IMR-90 (cell line): Measurements from ENCODE around the gene SNX25. TPM values are rescaled to one million over a fixed set of nuclear protein-coding genes. Genes with fewer than 3 reads are reported as not detected.

ENCODE experiments used
- ATAC-seq: fragments of 200-7000 bp; cut with Tn5 transposase; 2 replicates; pipeline ENCODE4 v1.9.1; 2020; ENCODE audit warnings: low read depth, mild to moderate bottlenecking, moderate library complexity
- BruUV-seq: library from RNA; stranded (reverse); fragments of 400-500 nt; replicated peaks from 2 replicates; lab custom pipeline; 2021; lab: Mats Ljungman, UMichigan
- CTCF ChIA-PET: fragments of 300-600 bp; formaldehyde crosslinking; extraction: SDS; loops from one replicate; lab custom pipeline; 2021; ENCODE audit warnings: antibody characterized with exemption; lab: Yijun Ruan, JAX
- POLR2A ChIA-PET: fragments of 300-600 bp; sonication (Branson Sonifier 250); formaldehyde crosslinking; loops from one replicate; lab custom pipeline; 2022; ENCODE audit warnings: antibody characterized with exemption; ENCODE audit not compliant: unreplicated experiment; lab: Charles Lee
- DNase-seq: peaks from one replicate; pipeline ENCODE4 v3.0.0; 2013
- H2AFZ ChIP-seq: replicated peaks from 2 replicates; pipeline ENCODE3; 2013; ENCODE audit warnings: low read length, mild to moderate bottlenecking; ENCODE audit not compliant: poor library complexity
- H2AK5ac ChIP-seq: 2 replicates; pipeline ENCODE4 v1.6.1; 2013; ENCODE audit warnings: low read depth, low read length, inconsistent platforms
- H2AK9ac ChIP-seq: replicated peaks from 2 replicates; pipeline ENCODE3; 2013; ENCODE audit warnings: mild to moderate bottlenecking, low read depth, low read length, moderate library complexity; ENCODE audit not compliant: poor library complexity
- H2BK120ac ChIP-seq: 2 replicates; pipeline ENCODE4 v1.6.1; 2013; ENCODE audit warnings: low read depth, low read length, inconsistent platforms
- H2BK15ac ChIP-seq: 3 replicates; pipeline ENCODE4 v1.6.1; 2013; ENCODE audit warnings: low read depth, low read length, inconsistent platforms
- H2BK20ac ChIP-seq: 2 replicates; pipeline ENCODE4 v1.6.1; 2013; ENCODE audit warnings: low read depth, mild to moderate bottlenecking, inconsistent platforms, low read length, moderate library complexity
- H2BK5ac ChIP-seq: 2 replicates; pipeline ENCODE4 v1.6.1; 2013; ENCODE audit warnings: mild to moderate bottlenecking, low read depth, low read length, inconsistent platforms; ENCODE audit not compliant: poor library complexity, severe bottlenecking
- H3K14ac ChIP-seq: replicated peaks from 2 replicates; pipeline ENCODE4 v1.6.1; 2013; ENCODE audit warnings: low read depth, low read length, inconsistent platforms
- H3K18ac ChIP-seq: 2 replicates; pipeline ENCODE4 v1.6.1; 2013; ENCODE audit warnings: low read depth, low read length, control low read depth
- H3K23ac ChIP-seq: 2 replicates; pipeline ENCODE4 v1.6.1; 2013; ENCODE audit warnings: low read depth, low read length, inconsistent platforms
- H3K27ac ChIP-seq: 2 replicates; pipeline ENCODE4 v1.5.1; 2013; ENCODE audit warnings: mild to moderate bottlenecking, control low read depth, low read length; ENCODE audit not compliant: insufficient read depth
- H3K27me3 ChIP-seq: 2 replicates; pipeline ENCODE4 v1.6.1; 2013; ENCODE audit warnings: low read length; ENCODE audit not compliant: control insufficient read depth, insufficient read depth
- H3K36me3 ChIP-seq: 2 replicates; pipeline ENCODE4 v1.6.1; 2013; ENCODE audit warnings: low read length, mixed read lengths; ENCODE audit not compliant: control insufficient read depth, insufficient read depth
- H3K4ac ChIP-seq: 2 replicates; pipeline ENCODE4 v1.6.1; 2013; ENCODE audit warnings: low read depth, low read length, inconsistent platforms
- H3K4me1 ChIP-seq: 2 replicates; pipeline ENCODE4 v1.6.1; 2013; ENCODE audit warnings: low read length, mixed read lengths; ENCODE audit not compliant: control insufficient read depth, insufficient read depth
- H3K4me2 ChIP-seq: 2 replicates; pipeline ENCODE4 v1.6.1; 2013; ENCODE audit warnings: low read depth, mild to moderate bottlenecking, control low read depth, low read length, moderate library complexity
- H3K4me3 ChIP-seq: 2 replicates; pipeline ENCODE4 v1.5.1; 2013; ENCODE audit warnings: low read depth, mild to moderate bottlenecking, control low read depth, low read length, moderate library complexity; ENCODE audit not compliant: insufficient read depth
- H3K56ac ChIP-seq: 2 replicates; pipeline ENCODE4 v1.6.1; 2013; ENCODE audit warnings: low read length, inconsistent platforms; ENCODE audit not compliant: insufficient read depth; ENCODE audit errors: extremely low read depth
- H3K79me1 ChIP-seq, 2 experiments: 2 replicates each; pipeline ENCODE4 v1.6.1; 2013; ENCODE audit warnings: low read length in 2 of 2, inconsistent platforms in 1 of 2, low read depth in 1 of 2
- H3K9ac ChIP-seq: 2 replicates; pipeline ENCODE4 v1.6.1; 2013; ENCODE audit warnings: low read depth, low read length, control low read depth
- H3K9me1 ChIP-seq: 2 replicates; pipeline ENCODE4 v1.6.1; 2013; ENCODE audit warnings: low read length, inconsistent platforms; ENCODE audit not compliant: insufficient read depth
- H3K9me3 ChIP-seq: 2 replicates; pipeline ENCODE4 v1.6.1; 2013; ENCODE audit warnings: low read length; ENCODE audit not compliant: control insufficient read depth, insufficient read depth
- H4K20me1 ChIP-seq: 2 replicates; pipeline ENCODE4 v1.6.1; 2013; ENCODE audit warnings: low read length, inconsistent platforms; ENCODE audit not compliant: insufficient read depth
- H4K5ac ChIP-seq: 2 replicates; pipeline ENCODE4 v1.6.1; 2013; ENCODE audit warnings: mild to moderate bottlenecking, low read depth, low read length, control low read depth
- H4K8ac ChIP-seq, 2 experiments: 2 replicates each; pipeline ENCODE4 v1.6.1; 2013; ENCODE audit warnings: low read depth in 2 of 2, low read length in 2 of 2, control low read depth in 1 of 2, inconsistent platforms in 1 of 2
- H4K91ac ChIP-seq: 2 replicates; pipeline ENCODE4 v1.6.1; 2013; ENCODE audit warnings: low read depth, low read length, inconsistent platforms; ENCODE audit not compliant: insufficient read depth
- CEBPB ChIP-seq: IDR thresholded peaks from 2 replicates; pipeline ENCODE4 v1.6.1; 2012; ENCODE audit warnings: low read depth, low read length, improper control_type of control experiment
- MXI1 ChIP-seq: IDR thresholded peaks from 2 replicates; pipeline ENCODE4 v1.6.1; 2012; ENCODE audit warnings: low read depth, mild to moderate bottlenecking, low read length, moderate library complexity, borderline replicate concordance
- RFX5 ChIP-seq: IDR thresholded peaks from 2 replicates; pipeline ENCODE4 v1.8.0; 2012; ENCODE audit warnings: low read depth, mild to moderate bottlenecking, low read length, moderate library complexity
- WGBS, 2 experiments: methylation state at CpG; one replicate each; pipeline versions ENCODE4 v1.1.5 to v1.1.7; 2013; ENCODE audit warnings: missing lambda C conversion rate in 2 of 2; ENCODE audit not compliant: insufficient read length in 1 of 2; ENCODE audit errors: extremely low coverage in 2 of 2; 5-methylcytosine and 5-hydroxymethylcytosine counted together
- dilution Hi-C: fragments of 300-500 bp; cut with HindIII; formaldehyde crosslinking; loops from one replicate; pipeline ENCODE4 v1.14.3; 2018; ENCODE audit warnings: low sequenced_read_pairs; ENCODE audit not compliant: unreplicated experiment
- in situ Hi-C: fragments of 300-500 bp; cut with MboI; formaldehyde crosslinking; loops from 3 replicates; pipeline ENCODE4 v1.14.3; 2019; ENCODE audit warnings: low sequenced_read_pairs, inconsistent platforms, mixed read lengths
- intact Hi-C: fragments of 100-400 bp; cut with micrococcal nuclease; formaldehyde crosslinking; loops from 2 replicates; pipeline ENCODE4 v1.10.0; 2022
- polyA plus RNA-seq, 3 experiments: library from polyadenylated mRNA; depleted of rRNA; stranded (reverse); fragments of >200 nt; gene quantifications; 2 replicates each; pipeline ENCODE4 v1.2.3, GENCODE V29; 2012; ENCODE audit warnings: low replicate concordance in 1 of 3
- total RNA-seq: library from RNA; depleted of rRNA; stranded (reverse); fragments of >200 nt; gene quantifications from 2 replicates; pipeline ENCODE4 v1.2.3, GENCODE V29; 2012

SNX25 gene
- total and polyA plus RNA-seq, 2 of the 4 experiments (the other 2 are of a cell fraction), result 11.4 to 28.3 TPM

DNA sequence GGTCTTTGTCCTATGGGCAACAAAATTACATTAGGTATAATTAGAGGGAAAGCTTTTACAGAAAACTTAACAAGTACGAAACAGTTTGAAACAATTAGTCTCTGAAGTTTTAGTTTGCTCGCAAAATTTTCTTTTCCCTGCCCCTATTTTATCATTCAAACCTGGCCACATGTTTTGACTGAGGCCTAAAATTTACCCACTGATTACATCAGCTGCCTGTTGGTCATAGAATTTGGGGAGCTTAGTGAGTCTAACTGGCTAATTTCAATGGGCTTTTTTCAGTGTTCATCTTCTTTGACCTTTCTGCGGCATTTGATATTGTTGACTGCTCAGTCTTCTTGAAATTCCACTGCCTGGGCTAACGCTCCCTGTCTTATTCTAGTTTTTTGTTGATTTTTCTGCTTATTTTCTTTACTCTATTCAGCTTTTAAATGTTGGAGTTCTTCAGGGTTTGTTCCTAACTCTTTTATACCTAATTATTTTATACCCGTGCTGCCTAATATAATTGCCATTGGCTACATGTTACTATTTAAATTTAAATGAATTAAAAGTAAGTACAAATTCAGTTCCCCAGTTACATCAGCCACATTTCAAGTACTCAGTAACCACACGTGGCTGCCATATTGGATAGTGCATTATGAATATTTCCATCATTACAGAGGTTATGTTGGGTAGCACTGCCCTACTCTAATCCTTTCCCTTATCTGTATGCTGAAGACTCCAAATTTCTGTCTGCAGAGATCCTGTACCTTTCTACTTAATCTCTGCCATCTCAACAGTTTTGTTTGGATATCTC is 87.5 kb downstream of the SNX25 start:
- H3K36me3 ChIP-seq, result peaks cover 10% of the 10 kb centered on the region
- H3K4me1 ChIP-seq, result no peaks in the 10 kb centered on the region
- POLR2A ChIA-PET, result no interaction called here
- H2AK9ac ChIP-seq, result no peak overlapping the region
- H3K27me3 ChIP-seq, result no peaks in the 10 kb centered on the region
- no peak overlapping the region for H3K14ac ChIP-seq
- CTCF ChIA-PET, result interaction anchor here (0.6 kb wide), 1 partner anchor 19 kb away, joined by 3 read pairs; no protein-coding TSS in a partner anchor
- H3K18ac ChIP-seq, result no peak overlapping the region
- intact Hi-C loops, result no loop called here
- no peak for TF ChIP-seq CEBPB
- TF ChIP-seq RFX5, result no peak
- no peak for TF ChIP-seq MXI1
- no peak overlapping the region for H2BK15ac ChIP-seq
- H3K56ac ChIP-seq, result no peak overlapping the region
- no peak for ATAC-seq
- no peaks in the 10 kb centered on the region for H4K20me1 ChIP-seq
- H3K9ac ChIP-seq, result no peak overlapping the region
- H2BK120ac ChIP-seq, result no peak overlapping the region
- no peak overlapping the region for H3K4me2 ChIP-seq
- no peak overlapping the region for H3K4me3 ChIP-seq
- no peaks in the 10 kb centered on the region for H3K9me3 ChIP-seq
- no peak overlapping the region for H2BK20ac ChIP-seq
- no peak overlapping the region for H3K23ac ChIP-seq
- H3K27ac ChIP-seq, result no peak overlapping the region
- H2BK5ac ChIP-seq, result no peak overlapping the region
- no TSS peak for BruUV-seq
- H2AK5ac ChIP-seq, result no peak overlapping the region
- no peak for DNase-seq
- H4K8ac ChIP-seq, result no peak overlapping the region
- no peak overlapping the region for H4K5ac ChIP-seq
- H3K79me1 ChIP-seq, result peaks cover 3 to 10% of the 10 kb centered on the region in 2 experiments; a peak in 2 of 4 replicates
- dilution Hi-C loops, result no loop called here
- H3K9me1 ChIP-seq, result 0 out of 2 replicates have a peak, but pooled peaks cover 3% of the 10 kb centered on the region
- in situ Hi-C loops, result no loop called here
- H3K4ac ChIP-seq, result no peak overlapping the region
- no peak overlapping the region for H4K91ac ChIP-seq
- no peak overlapping the region for H2AFZ ChIP-seq
- no CpG with 5 or more reads among the region's 6 CpGs for WGBS, 2 experiments
